ENCODE results near the gene PPP6C. TPM values are rescaled to one million over a fixed set of nuclear protein-coding genes. Genes with fewer than 3 reads are reported as not detected.

PPP6C gene
- total RNA-seq, 6 experiments from 2014 or later, result 35.2 to 47.1 (median 40.8) TPM

DNA sequence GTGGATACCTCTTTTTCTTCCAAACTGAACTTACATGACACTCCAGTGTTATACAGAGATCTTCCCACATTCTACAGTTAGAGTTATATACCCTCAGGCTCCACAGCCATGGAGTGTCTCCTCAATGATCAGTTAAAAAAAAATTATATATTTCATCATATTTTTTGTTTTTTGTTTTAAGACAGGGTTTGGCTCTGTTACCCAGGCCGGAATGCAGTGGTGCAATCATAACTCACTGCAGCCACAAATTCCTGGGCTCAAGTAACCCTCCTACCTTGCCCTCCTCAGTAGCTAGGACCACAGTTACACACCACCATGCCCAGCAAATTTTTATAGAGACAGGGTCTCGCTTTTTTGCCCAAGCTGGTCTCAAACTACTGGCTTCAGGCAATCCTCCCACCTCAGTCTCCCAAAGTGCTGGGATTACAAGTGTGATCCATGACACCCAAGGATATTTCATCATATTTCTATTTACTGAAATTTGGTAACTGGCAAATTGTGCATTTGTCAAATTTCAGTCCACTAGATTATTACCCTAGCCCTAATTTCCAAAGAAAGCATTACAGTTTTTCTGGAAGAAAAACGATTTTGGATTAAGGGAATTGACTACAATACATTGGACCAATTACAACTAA is 28.2 kb downstream of the PPP6C start:
- H3K4me1 Mint-ChIP-seq (ENCODE audit: low read depth), result peaks cover 29% of the 10 kb centered on the region
- H3K27ac Mint-ChIP-seq, result peak overlapping the region; percentile 61
- H3K36me3 Mint-ChIP-seq (ENCODE audit: low read depth), result no peaks in the 10 kb centered on the region; the same call in 1 of the 2 replicates
- no peaks in the 10 kb centered on the region for H3K9me3 Mint-ChIP-seq
- TF ChIP-seq, protein P1, sequence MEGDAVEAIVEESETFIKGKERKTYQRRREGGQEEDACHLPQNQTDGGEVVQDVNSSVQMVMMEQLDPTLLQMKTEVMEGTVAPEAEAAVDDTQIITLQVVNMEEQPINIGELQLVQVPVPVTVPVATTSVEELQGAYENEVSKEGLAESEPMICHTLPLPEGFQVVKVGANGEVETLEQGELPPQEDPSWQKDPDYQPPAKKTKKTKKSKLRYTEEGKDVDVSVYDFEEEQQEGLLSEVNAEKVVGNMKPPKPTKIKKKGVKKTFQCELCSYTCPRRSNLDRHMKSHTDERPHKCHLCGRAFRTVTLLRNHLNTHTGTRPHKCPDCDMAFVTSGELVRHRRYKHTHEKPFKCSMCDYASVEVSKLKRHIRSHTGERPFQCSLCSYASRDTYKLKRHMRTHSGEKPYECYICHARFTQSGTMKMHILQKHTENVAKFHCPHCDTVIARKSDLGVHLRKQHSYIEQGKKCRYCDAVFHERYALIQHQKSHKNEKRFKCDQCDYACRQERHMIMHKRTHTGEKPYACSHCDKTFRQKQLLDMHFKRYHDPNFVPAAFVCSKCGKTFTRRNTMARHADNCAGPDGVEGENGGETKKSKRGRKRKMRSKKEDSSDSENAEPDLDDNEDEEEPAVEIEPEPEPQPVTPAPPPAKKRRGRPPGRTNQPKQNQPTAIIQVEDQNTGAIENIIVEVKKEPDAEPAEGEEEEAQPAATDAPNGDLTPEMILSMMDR (IDR thresholded peaks at IDR 0.05), result no peak
- H3K4me3 Mint-ChIP-seq, result no peak overlapping the region
- no peak for DNase-seq
- peaks cover 3% of the 10 kb centered on the region; the same call in 1 of the 2 replicates for H3K27me3 Mint-ChIP-seq (ENCODE audit: insufficient read depth)

DNA sequence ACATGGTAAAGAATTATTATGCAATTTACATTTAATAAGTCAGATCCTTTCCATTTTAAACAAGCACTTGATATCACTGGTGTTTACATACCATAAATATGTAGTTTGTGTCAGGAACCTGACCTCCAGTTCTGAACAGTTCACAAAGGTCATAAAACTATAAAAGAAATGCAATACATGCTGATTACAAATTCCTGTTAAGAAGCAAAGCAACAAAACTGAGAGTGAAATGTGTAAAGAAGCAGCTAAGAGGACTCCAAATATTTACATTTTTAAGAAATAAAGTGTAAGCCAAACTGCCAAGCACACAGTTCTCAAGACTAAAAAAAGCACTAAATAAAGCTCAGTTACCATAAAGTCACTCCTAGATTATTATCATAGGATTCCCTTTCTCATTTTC is 28.9 kb downstream of the PPP6C start:
- Mint-ChIP-seq H3K9me3 (no peaks in the 10 kb centered on the region), H3K4me1 (ENCODE audit: low read depth) (peaks cover 23% of the 10 kb centered on the region), H3K27ac (no peak overlapping the region), H3K4me3 (no peak overlapping the region), H3K27me3 (ENCODE audit: insufficient read depth) (peaks cover 3% of the 10 kb centered on the region; the same call in 1 of the 2 replicates), H3K36me3 (ENCODE audit: low read depth) (no peaks in the 10 kb centered on the region; the same call in 1 of the 2 replicates)
- TF ChIP-seq, protein P1 (IDR thresholded peaks at IDR 0.05), result no peak
- DNase-seq, result no peak

DNA sequence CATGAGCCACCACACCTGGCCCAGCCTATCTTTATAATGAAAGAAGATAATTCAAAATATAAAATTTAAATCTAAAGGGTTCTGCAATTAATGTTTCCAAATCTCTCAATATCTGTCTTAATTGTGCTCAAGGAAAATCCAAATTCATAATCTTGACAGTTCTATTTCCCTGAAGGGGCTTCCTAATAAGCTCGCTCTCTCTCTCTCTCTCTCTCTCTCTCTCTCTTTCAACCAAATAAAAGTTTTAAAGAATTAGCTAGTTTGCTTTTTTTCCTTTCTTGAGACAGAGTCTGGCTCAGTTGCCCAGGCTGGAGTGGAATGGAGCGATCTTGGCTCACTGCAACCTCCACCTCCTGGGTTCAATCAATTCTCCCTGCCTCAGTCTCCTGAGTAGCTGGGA is 33.1 kb downstream of the PPP6C start:
- peaks cover 20% of the 10 kb centered on the region for H3K4me1 Mint-ChIP-seq (ENCODE audit: low read depth)
- H3K27ac Mint-ChIP-seq, result no peak overlapping the region
- H3K36me3 Mint-ChIP-seq (ENCODE audit: low read depth), result peaks cover 13% of the 10 kb centered on the region
- DNase-seq, result no peak
- TF ChIP-seq, protein P1 (IDR thresholded peaks at IDR 0.05), result no peak
- no peaks in the 10 kb centered on the region for H3K9me3 Mint-ChIP-seq
- H3K4me3 Mint-ChIP-seq, result no peak overlapping the region
- H3K27me3 Mint-ChIP-seq (ENCODE audit: insufficient read depth), result peaks cover 3% of the 10 kb centered on the region; the same call in 1 of the 2 replicates

DNA sequence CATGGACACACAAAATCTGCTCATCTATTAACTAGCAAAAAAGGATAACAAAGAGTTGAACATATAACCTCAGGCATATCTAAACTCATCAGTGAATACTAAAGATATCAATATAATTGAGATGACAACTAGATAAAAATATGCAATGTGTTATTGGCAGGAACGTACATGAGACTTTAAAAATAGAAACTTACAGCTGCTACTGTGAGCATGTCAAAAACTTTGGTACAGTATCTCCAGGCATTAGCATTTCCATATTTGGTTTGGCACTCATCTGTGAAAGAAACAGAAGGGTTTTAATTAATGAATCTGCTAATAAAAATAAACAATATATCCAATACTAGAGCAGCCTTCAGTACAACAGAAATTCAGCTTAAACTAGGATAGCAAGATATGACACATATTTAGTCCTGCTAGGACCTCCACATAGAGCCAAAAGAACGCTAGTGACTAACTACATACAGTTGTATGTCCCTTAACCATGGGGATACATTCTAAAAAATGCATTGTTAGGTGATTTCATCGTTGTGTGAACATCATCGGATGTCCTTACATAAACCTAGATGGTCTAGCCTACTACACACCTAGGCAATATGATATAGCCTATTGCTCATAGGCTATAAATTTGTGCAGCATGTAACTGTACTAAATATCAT is 35.8 kb downstream of the PPP6C start:
- Mint-ChIP-seq H3K27ac (no peak overlapping the region; the same call in 1 of the 2 replicates), H3K4me3 (no peak overlapping the region), H3K36me3 (ENCODE audit: low read depth) (peaks cover 26% of the 10 kb centered on the region), H3K27me3 (ENCODE audit: insufficient read depth) (peaks cover 3% of the 10 kb centered on the region; the same call in 1 of the 2 replicates), H3K9me3 (no peaks in the 10 kb centered on the region), H3K4me1 (ENCODE audit: low read depth) (peaks cover 6% of the 10 kb centered on the region)
- TF ChIP-seq, protein P1 (IDR thresholded peaks at IDR 0.05), result no peak
- no peak for DNase-seq

DNA sequence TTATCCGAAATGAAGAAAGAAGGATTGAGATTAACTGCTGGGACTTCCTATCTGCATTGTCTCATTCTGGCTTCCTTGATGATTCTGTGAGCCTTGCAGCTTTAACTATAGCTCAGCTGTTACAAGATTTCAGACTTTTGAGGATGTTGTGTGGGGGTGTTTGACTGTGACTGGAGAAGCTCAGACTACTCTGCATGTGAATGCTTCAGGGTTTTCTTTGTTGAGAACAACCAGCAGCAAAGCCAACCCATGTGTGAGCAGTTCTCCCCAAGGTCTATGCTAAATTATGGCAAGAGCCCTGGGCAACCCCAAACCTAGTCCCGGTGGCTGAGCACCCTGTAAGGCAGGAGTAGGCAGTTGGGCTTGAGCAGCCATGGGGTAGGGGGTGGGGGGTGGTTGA is 37.9 kb downstream of the PPP6C start:
- no peak for DNase-seq
- Mint-ChIP-seq H3K27ac (no peak overlapping the region), H3K4me1 (ENCODE audit: low read depth) (peaks cover 14% of the 10 kb centered on the region), H3K36me3 (ENCODE audit: low read depth) (peaks cover 26% of the 10 kb centered on the region), H3K9me3 (no peaks in the 10 kb centered on the region), H3K27me3 (ENCODE audit: insufficient read depth) (no peaks in the 10 kb centered on the region), H3K4me3 (no peak overlapping the region)
- TF ChIP-seq, protein P1 (IDR thresholded peaks at IDR 0.05), result no peak
